Measurements from ENCODE around the gene DNAH11. TPM values are rescaled to one million over a fixed set of nuclear protein-coding genes. Genes with fewer than 3 reads are reported as not detected.

The DNAH11 gene
- total and polyA plus RNA-seq, 9 of the 15 experiments (the other 6 are each of a cell fraction or from before 2014, with no cell fraction given), result under 0.01 TPM; not detected in 7

- Histone ChIP-seq H3K79me2 (ENCODE audit: control insufficient read depth, insufficient read depth, low read length) (no peaks in the 10 kb centered on the region), H3K4me2 (ENCODE audit: insufficient read depth, low read length) (no peak overlapping the region), H2AFZ (ENCODE audit: low read depth, low read length) (no peak overlapping the region), H3K9me1 (ENCODE audit: control insufficient read depth, insufficient read depth, low read length) (no peaks in the 10 kb centered on the region), H3K4me1 (replicated peaks in 1 of 2; ENCODE audit: control insufficient read depth in 2 of 2, insufficient read depth in 2 of 2, low read length in 2 of 2) (no peaks in the 10 kb centered on the region), H3K27me3 (ENCODE audit: control insufficient read depth in 2 of 2, insufficient read depth in 2 of 2, low read length in 2 of 2) (no peaks in the 10 kb centered on the region), H4K20me1 (replicated peaks; ENCODE audit: control insufficient read depth, insufficient read depth, low read length) (no peaks in the 10 kb centered on the region), H3K27ac (ENCODE audit: extremely low read depth, low read depth, low read length) (no peak overlapping the region), H3K4me3 (no peak overlapping the region), H3K9me3 (replicated peaks; ENCODE audit: control insufficient read depth, insufficient read depth, low read depth, low read length) (no peaks in the 10 kb centered on the region), H3K36me3 (ENCODE audit: control insufficient read depth, insufficient read depth, low read length) (no peaks in the 10 kb centered on the region), H3K9ac (ENCODE audit: insufficient read depth in 1 of 2, low read depth in 2 of 2, low read length in 2 of 2) (no peak overlapping the region)
- TF ChIP-seq HDAC1 (IDR thresholded peaks at IDR 0.05), result no peak
- TF ChIP-seq RFX7 (CRISPR knock-in tag; IDR thresholded peaks at IDR 0.05), result no peak
- no peak for TF ChIP-seq HNRNPL (IDR thresholded peaks at IDR 0.05; ENCODE audit: low read depth, low read length)
- no peak for TF ChIP-seq HSF4 (CRISPR knock-in tag; IDR thresholded peaks at IDR 0.05; ENCODE audit: borderline replicate concordance)
- TF ChIP-seq L3MBTL2 (IDR thresholded peaks at IDR 0.05), result no peak
- no peak for TF ChIP-seq STAT6 (CRISPR knock-in tag; IDR thresholded peaks at IDR 0.05)
- TF ChIP-seq ZNF398 (CRISPR knock-in tag; IDR thresholded peaks at IDR 0.05), result no peak
- no peak for TF ChIP-seq CBX8 (IDR thresholded peaks at IDR 0.05; ENCODE audit: borderline replicate concordance, extremely low read depth, low read depth, low read length, poor library complexity, severe bottlenecking)
- no peak for TF ChIP-seq ZBTB11 (CRISPR knock-in tag; IDR thresholded peaks at IDR 0.05)
- TF ChIP-seq HMGXB4 (CRISPR knock-in tag; IDR thresholded peaks at IDR 0.05), result no peak
- TF ChIP-seq ZNF436 (CRISPR knock-in tag; IDR thresholded peaks at IDR 0.05), result no peak
- DNase-seq (ENCODE audit: extremely low read depth in 1 of 4, low spot score in 3 of 4), result no peak
- FAIRE-seq, result no peak
- ChIA-PET CTCF (ENCODE audit: low intra/inter-chr PET ratio) (interaction anchor here (2.5 kb wide), 1 partner anchor 252 kb away, joined by 15 read pairs; no protein-coding TSS in a partner anchor), POLR2A (no interaction called here)
- intact Hi-C loops (cut with micrococcal nuclease) (loop anchor here (2.0 to 10.0 kb wide), 3 partner anchors 204 to 734 kb away; no protein-coding TSS in a partner anchor), in situ Hi-C loops (cut with MboI) (loop anchor here (5.0 kb wide), 1 partner anchor 251 kb away; no protein-coding TSS in a partner anchor)
- ATAC-seq, result no peak
- BruUV-seq (replicated peaks), result no TSS peak
- 81% methylated on average over 3 of the region's 3 CpGs for WGBS (ENCODE audit: insufficient coverage, low coverage, missing lambda C conversion rate)
Measured at GRCh38 chr7:21508538-21508937, 34.3 kb upstream of the DNAH11 start.

Measured in K562 (cell line).